SK-N-MC (cell line): Measurements from ENCODE around the gene KMT5B.

ENCODE experiments used
- EZH2 ChIP-seq: fragments of 200-600 bp; sonication (generic); IDR thresholded peaks from one replicate; pipeline ENCODE4 v1.6.1; 2017; ENCODE audit warnings: antibody characterized with exemption
- FOXP2 ChIP-seq: optimal IDR thresholded peaks from 2 replicates; pipeline ENCODE3; 2011; ENCODE audit warnings: mild to moderate bottlenecking, moderate library complexity; ENCODE audit not compliant: insufficient read depth; ENCODE audit errors: extremely low read length, control extremely low read depth
- POLR2AphosphoS5 ChIP-seq: IDR thresholded peaks from 2 replicates; pipeline ENCODE4 v1.6.1; 2012; ENCODE audit warnings: mild to moderate bottlenecking, low read depth, low read length, borderline replicate concordance

- no peak for TF ChIP-seq FOXP2
- TF ChIP-seq EZH2, result no peak
- TF ChIP-seq POLR2AphosphoS5, result no peak
Observed at GRCh38 chr11:68242616-68243015, 29.5 kb upstream of the KMT5B start.
